ENCODE results near the gene ISM2. TPM values are rescaled to one million over a fixed set of nuclear protein-coding genes. Genes with fewer than 3 reads are reported as not detected.

ISM2 gene
- total and polyA plus RNA-seq, 2 of the 8 experiments (the other 6 are each of a cell fraction or from before 2014, with no cell fraction given) = 0.52 to 0.79 TPM

DNA sequence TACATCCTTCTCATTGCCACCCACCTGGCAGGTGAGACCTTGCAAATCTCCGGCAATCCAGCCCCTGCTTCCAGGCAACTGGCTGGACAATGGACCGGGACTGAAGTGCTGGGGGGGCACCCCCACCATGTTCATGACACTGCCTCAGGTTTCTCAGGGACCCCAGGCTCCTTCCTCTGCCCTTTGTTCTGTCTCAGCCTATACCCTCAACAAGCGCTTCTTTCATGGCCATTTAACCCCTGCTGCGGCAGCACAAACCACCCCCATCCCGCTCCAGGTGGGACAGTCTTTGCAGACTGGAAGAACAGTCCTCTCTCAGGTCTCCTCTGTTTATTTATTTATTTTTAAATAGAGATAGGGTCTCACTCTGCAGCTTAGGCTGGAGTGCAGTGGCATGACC, 7.6 kb downstream of the ISM2 start:
- H2BK15ac ChIP-seq (ENCODE audit: low read length) = no peak overlapping the region
- no peak overlapping the region for H2BK120ac ChIP-seq (replicated peaks; ENCODE audit: low read depth, low read length)
- H3K27ac ChIP-seq (ENCODE audit: low read depth, low read length) = no peak overlapping the region
- no peak overlapping the region for H3K18ac ChIP-seq (ENCODE audit: extremely low read depth, low read length)
- peak overlapping the region; percentile 73 for H4K8ac ChIP-seq (ENCODE audit: extremely low read depth, insufficient read depth, low read length)
- no peaks in the 10 kb centered on the region for H3K36me3 ChIP-seq (ENCODE audit: control insufficient read depth in 2 of 4, insufficient read depth in 4 of 4, low read length in 3 of 4)
- H3K79me2 ChIP-seq (ENCODE audit: control insufficient read depth in 1 of 2, insufficient read depth in 2 of 2, low read length in 2 of 2) = no peaks in the 10 kb centered on the region
- CTCF ChIA-PET (ENCODE audit: partially characterized antibody) = interaction anchor here (2.7 kb wide), 1 partner anchor 32 kb away, joined by 18 read pairs; the partner anchor contains the start of gene AHSA1
- H3K4me1 ChIP-seq (replicated peaks in 1 of 4; ENCODE audit: control insufficient read depth in 3 of 4, insufficient read depth in 4 of 4, low read length in 3 of 4) = no peaks in the 10 kb centered on the region
- H2BK20ac ChIP-seq (ENCODE audit: low read length) = no peak overlapping the region
- no peaks in the 10 kb centered on the region for H3K9me3 ChIP-seq (ENCODE audit: insufficient read depth in 2 of 2, low read depth in 1 of 2, low read length in 1 of 2)
- no peak overlapping the region for H3K4me2 ChIP-seq (ENCODE audit: insufficient read depth in 1 of 2, low read depth in 2 of 2, low read length in 2 of 2)
- H2BK5ac ChIP-seq (ENCODE audit: low read depth, low read length) = no peak overlapping the region
- DNase-seq (ENCODE audit: low read depth in 1 of 2, low spot score in 2 of 2) = no peak
- H3K27me3 ChIP-seq (replicated peaks in 1 of 4; ENCODE audit: control insufficient read depth in 3 of 4, extremely low read depth in 1 of 4, insufficient read depth in 3 of 4, low read length in 3 of 4) = no peaks in the 10 kb centered on the region
- no peak overlapping the region for H2AK5ac ChIP-seq (ENCODE audit: low read depth, low read length)
- no peak overlapping the region for H3K14ac ChIP-seq (ENCODE audit: insufficient read length)
- no peak overlapping the region for H3K9ac ChIP-seq (replicated peaks in 1 of 4; ENCODE audit: extremely low read depth in 1 of 4, low read depth in 3 of 4, low read length in 3 of 4)
- no peak for TF ChIP-seq BACH1 (IDR thresholded peaks at IDR 0.05; ENCODE audit: low read length)
- TF ChIP-seq SIN3A (conservative IDR thresholded peaks at IDR 0.05 in 1 of 2, IDR thresholded peaks at IDR 0.05 in 1 of 2; ENCODE audit: low read depth in 1 of 2, low read length in 2 of 2) = no peak
- no peak for TF ChIP-seq ASH2L (IDR thresholded peaks at IDR 0.05; ENCODE audit: low read length)
- TF ChIP-seq MAFK (IDR thresholded peaks at IDR 0.05; ENCODE audit: low read depth, low read length) = no peak
- no peak for TF ChIP-seq SP2 (IDR thresholded peaks at IDR 0.05; ENCODE audit: low read length)
- TF ChIP-seq, protein P1, sequence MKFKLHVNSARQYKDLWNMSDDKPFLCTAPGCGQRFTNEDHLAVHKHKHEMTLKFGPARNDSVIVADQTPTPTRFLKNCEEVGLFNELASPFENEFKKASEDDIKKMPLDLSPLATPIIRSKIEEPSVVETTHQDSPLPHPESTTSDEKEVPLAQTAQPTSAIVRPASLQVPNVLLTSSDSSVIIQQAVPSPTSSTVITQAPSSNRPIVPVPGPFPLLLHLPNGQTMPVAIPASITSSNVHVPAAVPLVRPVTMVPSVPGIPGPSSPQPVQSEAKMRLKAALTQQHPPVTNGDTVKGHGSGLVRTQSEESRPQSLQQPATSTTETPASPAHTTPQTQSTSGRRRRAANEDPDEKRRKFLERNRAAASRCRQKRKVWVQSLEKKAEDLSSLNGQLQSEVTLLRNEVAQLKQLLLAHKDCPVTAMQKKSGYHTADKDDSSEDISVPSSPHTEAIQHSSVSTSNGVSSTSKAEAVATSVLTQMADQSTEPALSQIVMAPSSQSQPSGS (IDR thresholded peaks at IDR 0.05; ENCODE audit: low read length) = no peak
- TF ChIP-seq JUND (IDR thresholded peaks at IDR 0.05; ENCODE audit: low read length) = no peak
- no peak for TF ChIP-seq RAD21 (IDR thresholded peaks at IDR 0.05 in 1 of 2, conservative IDR thresholded peaks at IDR 0.05 in 1 of 2; ENCODE audit: low read depth in 2 of 2, low read length in 2 of 2)
- no peak for TF ChIP-seq TAF1 (IDR thresholded peaks at IDR 0.05; ENCODE audit: low read depth, low read length)
- TF ChIP-seq SP1 (IDR thresholded peaks at IDR 0.05; ENCODE audit: low read depth, low read length) = no peak
- TF ChIP-seq, protein P2, sequence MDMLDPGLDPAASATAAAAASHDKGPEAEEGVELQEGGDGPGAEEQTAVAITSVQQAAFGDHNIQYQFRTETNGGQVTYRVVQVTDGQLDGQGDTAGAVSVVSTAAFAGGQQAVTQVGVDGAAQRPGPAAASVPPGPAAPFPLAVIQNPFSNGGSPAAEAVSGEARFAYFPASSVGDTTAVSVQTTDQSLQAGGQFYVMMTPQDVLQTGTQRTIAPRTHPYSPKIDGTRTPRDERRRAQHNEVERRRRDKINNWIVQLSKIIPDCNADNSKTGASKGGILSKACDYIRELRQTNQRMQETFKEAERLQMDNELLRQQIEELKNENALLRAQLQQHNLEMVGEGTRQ (IDR thresholded peaks at IDR 0.05; ENCODE audit: low read length) = no peak
- no peak overlapping the region for H4K91ac ChIP-seq (replicated peaks; ENCODE audit: insufficient read length, low read length)
- no peak for FAIRE-seq
- no peaks in the 10 kb centered on the region for H4K20me1 ChIP-seq (replicated peaks in 1 of 2; ENCODE audit: control insufficient read depth in 1 of 2, insufficient read depth in 2 of 2, low read length in 2 of 2)
- H3K4me3 ChIP-seq (ENCODE audit: extremely low read depth in 1 of 4, insufficient read depth in 2 of 4, low read depth in 3 of 4, low read length in 4 of 4) = no peak overlapping the region
- no peak overlapping the region for H4K5ac ChIP-seq (ENCODE audit: insufficient read length, low read depth, low read length)
- H3K79me1 ChIP-seq (ENCODE audit: low read depth, low read length) = no peaks in the 10 kb centered on the region
- no peak overlapping the region for H3K23ac ChIP-seq (ENCODE audit: insufficient read length)
- no peaks in the 10 kb centered on the region for H3K23me2 ChIP-seq (ENCODE audit: low read depth, low read length)
- no peak overlapping the region for H3K4ac ChIP-seq (replicated peaks; ENCODE audit: insufficient read length, low read depth, low read length)
- no peak overlapping the region for H2AFZ ChIP-seq (ENCODE audit: low read length)
- WGBS, 2 experiments (ENCODE audit: extremely low coverage in 1 of 2, insufficient coverage in 1 of 2, insufficient read length in 1 of 2, insufficient replicate concordance in 2 of 2, low coverage in 1 of 2, low lambda C conversion rate in 2 of 2, missing lambda C conversion rate in 1 of 2) = 80% methylated on average over 5 of the region's 5 CpGs; no CpG with 5 or more reads in 1 of the 2 experiments
- no peak overlapping the region for H2BK12ac ChIP-seq (ENCODE audit: low read depth, low read length)
- no peak overlapping the region for H3K56ac ChIP-seq (replicated peaks; ENCODE audit: insufficient read length, low read depth, low read length)
- POLR2A ChIA-PET (ENCODE audit: partially characterized antibody) = no interaction called here

Data from H1 (cell line).